Measurements from ENCODE around the gene HSPG2. TPM values are rescaled to one million over a fixed set of nuclear protein-coding genes. Genes with fewer than 3 reads are reported as not detected.

Gene HSPG2
- total and polyA plus RNA-seq, 2 of the 13 experiments (the other 11 are each of a cell fraction or from before 2014, with no cell fraction given) = 9.1 to 13.1 TPM

DNA sequence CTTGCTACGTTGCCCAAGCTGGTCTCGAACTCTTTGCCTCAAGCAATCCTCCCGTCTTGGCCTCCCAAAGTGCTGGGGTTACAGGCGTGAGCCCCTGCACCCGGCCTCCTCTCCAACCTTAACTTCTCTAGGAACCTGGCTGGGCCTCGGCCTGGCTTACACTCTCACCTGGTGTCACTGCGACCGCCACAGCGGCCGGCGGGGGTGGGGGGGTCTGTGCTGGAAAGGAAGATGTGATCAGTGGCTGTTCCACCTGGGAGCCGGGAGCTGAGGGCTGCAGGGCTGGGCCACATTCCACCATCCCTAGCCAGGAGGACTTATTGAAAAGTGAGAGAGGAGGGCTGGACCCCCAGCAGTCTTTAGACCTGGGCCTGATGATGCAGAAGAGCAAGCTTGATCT lies 48.6 kb downstream of the HSPG2 start:
- TF ChIP-seq SIN3A (IDR thresholded peaks at IDR 0.05; ENCODE audit: borderline replicate concordance, low read depth, low read length) (no peak), SALL2 (CRISPR knock-in tag; IDR thresholded peaks at IDR 0.05) (no peak), THAP11 (CRISPR knock-in tag; IDR thresholded peaks at IDR 0.05) (no peak)
- Histone ChIP-seq H2AFZ (ENCODE audit: low read length) (no peak overlapping the region), H3K4me3 (replicated peaks in 1 of 3; ENCODE audit: insufficient read depth in 1 of 3, low read depth in 2 of 3, low read length in 3 of 3) (no peak overlapping the region), H3K4me1 (ENCODE audit: insufficient read depth, low read length) (no peaks in the 10 kb centered on the region), H3K27me3 (ENCODE audit: control insufficient read depth in 1 of 2, insufficient read depth in 2 of 2, low read length in 2 of 2) (no peaks in the 10 kb centered on the region), H3K36me3 (replicated peaks in 1 of 2; ENCODE audit: control insufficient read depth in 1 of 2, insufficient read depth in 2 of 2, low read length in 2 of 2) (peaks cover 20 to 46% of the 10 kb centered on the region in 2 experiments), H3K79me2 (ENCODE audit: insufficient read depth, low read length) (no peaks in the 10 kb centered on the region), H3K27ac (ENCODE audit: extremely low read length, insufficient read depth, low read length) (no peak overlapping the region), H3K9ac (ENCODE audit: insufficient read depth, low read depth, low read length) (no peak overlapping the region), H3K9me3 (ENCODE audit: low read length) (no peaks in the 10 kb centered on the region), H4K20me1 (ENCODE audit: insufficient read depth, low read length) (no peaks in the 10 kb centered on the region), H3K4me2 (ENCODE audit: low read depth, low read length) (no peak overlapping the region)
- in situ Hi-C loops (cut with HindIII; ENCODE audit: extremely low pct_ligation_motif_present, low pct_unique_long_range_greater_than_20kb) (no loop called here), intact Hi-C loops (cut with micrococcal nuclease; ENCODE audit: unreplicated experiment) (no loop called here)
- no TSS peak for BruUV-seq (replicated peaks)
- CTCF ChIA-PET (ENCODE audit: low intra/inter-chr PET ratio, low total read pairs) = no interaction called here
- DNase-seq (ENCODE audit: low spot score) = no peak
- POLR2A ChIA-PET = no interaction called here
- 95% methylated on average over 12 of the region's 12 CpGs for WGBS (ENCODE audit: low lambda C conversion rate)
- FAIRE-seq = no peak
- no peak for ATAC-seq

DNA sequence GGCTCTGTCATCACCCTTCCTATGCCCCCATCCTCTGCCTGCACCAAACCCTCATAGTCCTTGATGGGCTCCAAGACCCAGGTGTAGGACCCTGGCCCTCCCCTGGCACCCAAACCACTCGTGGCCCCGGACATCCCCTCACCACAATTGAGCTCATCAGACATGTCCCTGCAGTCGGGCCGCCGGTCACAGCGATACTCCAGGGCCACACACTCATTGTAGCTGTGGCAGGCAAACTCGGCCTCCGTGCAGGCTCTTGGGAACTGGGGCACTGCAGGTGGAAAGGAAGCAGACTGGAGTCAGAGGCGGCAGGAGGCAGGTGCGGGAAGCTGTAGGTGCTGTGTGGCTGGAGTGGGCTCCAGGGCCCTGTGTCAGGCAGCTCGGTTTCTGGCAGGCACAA lies 49.3 kb downstream of the HSPG2 start:
- peaks cover 20 to 46% of the 10 kb centered on the region in 2 experiments for H3K36me3 ChIP-seq (replicated peaks in 1 of 2; ENCODE audit: control insufficient read depth in 1 of 2, insufficient read depth in 2 of 2, low read length in 2 of 2)
- no peak for ATAC-seq
- DNase-seq (ENCODE audit: low spot score) = no peak
- H3K4me1 ChIP-seq (ENCODE audit: insufficient read depth, low read length) = no peaks in the 10 kb centered on the region
- intact Hi-C loops (cut with micrococcal nuclease; ENCODE audit: unreplicated experiment) (no loop called here), in situ Hi-C loops (cut with HindIII; ENCODE audit: extremely low pct_ligation_motif_present, low pct_unique_long_range_greater_than_20kb) (no loop called here)
- H3K9me3 ChIP-seq (ENCODE audit: low read length) = no peaks in the 10 kb centered on the region
- no TSS peak for BruUV-seq (replicated peaks)
- no peak overlapping the region for H3K4me3 ChIP-seq (replicated peaks in 1 of 3; ENCODE audit: insufficient read depth in 1 of 3, low read depth in 2 of 3, low read length in 3 of 3)
- FAIRE-seq = no peak
- TF ChIP-seq ZNF136 (CRISPR knock-in tag; IDR thresholded peaks at IDR 0.05; ENCODE audit: low read depth) (no peak), ZNF101 (CRISPR knock-in tag; IDR thresholded peaks at IDR 0.05; ENCODE audit: borderline replicate concordance, low read depth) (no peak), ZNF883 (CRISPR knock-in tag; IDR thresholded peaks at IDR 0.05; ENCODE audit: not compliant biosample characterization) (no peak), ZNF33B (CRISPR knock-in tag; IDR thresholded peaks at IDR 0.05) (no peak), ZNF644 (CRISPR knock-in tag; IDR thresholded peaks at IDR 0.05; ENCODE audit: low read depth) (no peak), CCDC6 (CRISPR knock-in tag; IDR thresholded peaks at IDR 0.05) (no peak), ZNF724P (CRISPR knock-in tag; IDR thresholded peaks at IDR 0.05; ENCODE audit: borderline replicate concordance) (no peak), ZNF17 (CRISPR knock-in tag; IDR thresholded peaks at IDR 0.05) (no peak), KDM2A (CRISPR knock-in tag; IDR thresholded peaks at IDR 0.05; ENCODE audit: borderline replicate concordance, low read depth) (no peak), ZNF431 (CRISPR knock-in tag; IDR thresholded peaks at IDR 0.05; ENCODE audit: borderline replicate concordance, low read depth) (no peak)
- TF ChIP-seq, protein P1, sequence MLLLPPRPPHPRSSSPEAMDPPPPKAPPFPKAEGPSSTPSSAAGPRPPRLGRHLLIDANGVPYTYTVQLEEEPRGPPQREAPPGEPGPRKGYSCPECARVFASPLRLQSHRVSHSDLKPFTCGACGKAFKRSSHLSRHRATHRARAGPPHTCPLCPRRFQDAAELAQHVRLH (CRISPR knock-in tag; IDR thresholded peaks at IDR 0.05; ENCODE audit: borderline replicate concordance, low read depth) = no peak
- TF ChIP-seq, protein P2, sequence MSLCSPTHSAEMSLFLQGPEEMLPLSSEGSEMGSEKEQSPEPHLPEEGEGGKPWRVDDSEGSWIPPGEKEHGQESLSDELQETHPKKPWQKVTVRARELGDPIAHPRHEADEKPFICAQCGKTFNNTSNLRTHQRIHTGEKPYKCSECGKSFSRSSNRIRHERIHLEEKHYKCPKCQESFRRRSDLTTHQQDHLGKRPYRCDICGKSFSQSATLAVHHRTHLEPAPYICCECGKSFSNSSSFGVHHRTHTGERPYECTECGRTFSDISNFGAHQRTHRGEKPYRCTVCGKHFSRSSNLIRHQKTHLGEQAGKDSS (CRISPR knock-in tag; IDR thresholded peaks at IDR 0.05; ENCODE audit: borderline replicate concordance, low read depth) = no peak
- CTCF ChIA-PET (ENCODE audit: low intra/inter-chr PET ratio, low total read pairs) = no interaction called here
- no peak overlapping the region for H3K4me2 ChIP-seq (ENCODE audit: low read depth, low read length)
- POLR2A ChIA-PET = no interaction called here
- no peak overlapping the region for H3K27ac ChIP-seq (ENCODE audit: extremely low read length, insufficient read depth, low read length)
- no peaks in the 10 kb centered on the region for H4K20me1 ChIP-seq (ENCODE audit: insufficient read depth, low read length)
- H3K9ac ChIP-seq (ENCODE audit: insufficient read depth, low read depth, low read length) = no peak overlapping the region
- no peak overlapping the region for H2AFZ ChIP-seq (ENCODE audit: low read length)
- no peaks in the 10 kb centered on the region for H3K79me2 ChIP-seq (ENCODE audit: insufficient read depth, low read length)
- no peaks in the 10 kb centered on the region for H3K27me3 ChIP-seq (ENCODE audit: control insufficient read depth in 1 of 2, insufficient read depth in 2 of 2, low read length in 2 of 2)
- WGBS (ENCODE audit: low lambda C conversion rate) = 98% methylated on average over 9 of the region's 11 CpGs
